ENCODE data around the gene GPR83.
"Not testable (repeated sequence)": the region's sequence is repeated elsewhere in the genome, so short reads cannot be mapped to it uniquely, and the experiment has no call there.

Gene GPR83

DNA sequence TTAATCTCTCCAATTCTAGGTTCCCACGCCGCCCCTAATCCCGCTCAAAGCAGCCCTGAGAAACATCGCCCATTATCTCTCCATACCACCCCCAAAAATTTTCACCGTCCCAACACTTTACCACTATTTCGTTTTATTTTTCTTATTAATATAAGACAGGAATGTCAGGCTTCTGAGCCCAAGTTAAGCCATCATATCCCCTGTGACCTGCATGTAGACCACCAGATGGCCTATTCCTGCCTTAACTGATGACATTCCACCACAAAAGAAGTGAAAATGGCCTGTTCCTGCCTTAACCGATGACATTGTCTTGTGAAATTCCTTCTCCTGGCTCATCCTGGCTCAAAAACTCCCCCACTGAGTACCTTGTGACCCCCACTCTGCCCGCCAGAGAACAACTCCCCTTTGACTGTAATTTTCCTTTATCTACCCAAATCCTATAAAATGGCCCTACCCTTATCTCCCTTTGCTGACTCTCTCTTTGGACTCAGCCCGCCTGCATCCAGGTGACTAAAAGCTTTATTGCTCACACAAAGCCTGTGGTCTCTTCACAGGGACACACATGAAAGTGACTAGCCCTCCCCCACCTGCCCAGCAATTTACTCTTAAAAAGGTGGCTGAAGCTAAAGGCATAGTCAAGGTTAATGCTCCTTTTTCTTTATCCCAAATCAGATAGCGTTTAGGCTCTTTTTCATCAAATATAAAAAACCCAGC is 50.2 kb downstream of the GPR83 start:
- DNase-seq, result not testable (repeated sequence)

DNA sequence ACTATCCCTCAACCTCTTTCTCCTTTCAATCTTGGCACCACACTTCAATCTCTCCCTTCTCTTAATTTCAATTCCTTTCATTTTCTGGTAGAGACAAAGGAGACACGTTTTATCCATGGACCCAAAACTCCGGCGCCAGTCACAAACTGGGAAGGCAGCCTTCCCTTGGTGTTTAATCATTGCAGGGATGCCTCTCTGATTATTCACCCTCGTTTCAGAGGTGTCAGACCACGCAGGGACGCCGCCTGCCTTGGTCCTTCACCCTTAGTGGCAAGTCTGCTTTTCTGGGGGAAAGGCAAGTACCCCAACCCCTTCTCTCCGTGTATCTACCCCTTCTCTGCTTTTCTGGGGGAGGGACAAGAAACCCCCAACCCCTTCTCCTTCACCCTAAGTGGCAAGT is 54.9 kb downstream of the GPR83 start:
- not testable (repeated sequence) for DNase-seq

DNA sequence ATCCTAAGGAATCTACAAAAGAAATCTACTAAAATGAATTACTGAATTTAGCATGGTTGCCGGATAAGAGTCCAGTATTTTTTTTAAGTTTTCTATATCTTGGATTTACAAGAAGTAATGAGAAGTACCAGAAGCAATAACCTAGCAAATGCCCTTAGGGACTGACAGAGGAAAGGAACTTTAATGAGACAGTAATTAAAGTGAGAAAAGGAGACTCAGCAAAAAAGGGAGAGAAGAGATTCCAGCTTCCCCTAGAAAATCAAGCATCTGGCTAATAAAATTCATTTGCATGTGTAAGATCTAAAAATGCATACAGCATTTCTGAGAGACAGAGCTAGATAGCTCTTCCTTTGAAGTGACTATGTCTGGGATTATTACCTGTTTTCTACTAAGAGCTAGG is 57.7 kb downstream of the GPR83 start:
- no peak for DNase-seq

DNA sequence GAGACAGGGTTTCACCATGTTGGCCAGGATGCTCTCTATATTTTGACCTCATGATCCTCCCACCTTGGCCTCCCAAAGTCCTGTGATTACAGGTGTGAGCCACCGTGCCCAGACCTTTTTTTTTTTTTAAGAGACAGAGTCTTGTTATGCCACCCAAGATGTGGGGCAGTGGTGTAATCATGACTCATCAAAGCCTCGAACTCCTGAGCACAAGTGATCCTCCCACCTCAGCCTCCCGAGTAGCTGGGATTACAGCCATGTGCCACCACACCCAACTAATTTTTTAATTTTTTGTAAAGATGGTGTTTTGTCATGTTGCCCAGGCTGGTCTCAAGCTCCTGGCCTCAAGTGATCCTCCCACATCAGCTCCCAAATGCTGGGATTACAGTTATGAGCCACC is 59.0 kb downstream of the GPR83 start:
- no peak for DNase-seq

DNA sequence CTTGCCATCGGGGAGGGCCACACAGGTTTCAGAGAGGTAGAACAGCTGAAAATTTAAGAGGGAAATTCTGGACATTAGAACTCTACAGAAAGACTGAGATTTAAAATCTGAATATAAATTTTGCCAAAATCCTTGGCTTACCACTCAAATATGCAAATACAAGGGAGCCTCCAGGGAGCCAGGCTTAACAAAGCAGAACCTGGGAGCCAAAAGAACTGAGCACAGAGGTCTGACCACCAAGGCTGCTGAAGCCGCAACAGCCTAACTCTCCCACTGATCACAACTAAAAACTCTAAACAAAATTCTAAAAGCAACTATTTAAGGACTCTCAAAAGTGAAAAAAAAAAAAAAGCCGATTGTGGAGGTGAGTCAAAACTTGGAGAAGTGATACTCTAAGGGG is 62.6 kb downstream of the GPR83 start:
- DNase-seq, result no peak

DNA sequence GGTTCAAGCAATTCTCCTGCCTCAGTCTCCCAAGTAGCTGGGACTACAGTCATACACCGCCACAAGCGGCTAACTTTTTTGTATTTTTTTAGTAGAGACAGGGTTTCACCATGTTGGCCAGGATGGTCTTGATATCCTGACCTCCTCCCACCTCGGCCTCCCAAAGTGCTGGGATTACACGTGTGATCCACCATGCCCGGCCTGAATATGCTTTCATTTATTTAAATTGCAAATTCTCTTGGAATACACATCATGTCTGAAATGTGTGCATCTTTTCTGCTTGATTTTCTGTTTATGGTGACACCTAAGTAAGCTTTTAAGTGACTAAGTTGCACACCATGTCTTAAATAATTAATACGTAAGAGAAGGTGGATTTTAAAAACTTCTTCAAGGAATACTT is 65.2 kb downstream of the GPR83 start:
- no peak for DNase-seq

DNA sequence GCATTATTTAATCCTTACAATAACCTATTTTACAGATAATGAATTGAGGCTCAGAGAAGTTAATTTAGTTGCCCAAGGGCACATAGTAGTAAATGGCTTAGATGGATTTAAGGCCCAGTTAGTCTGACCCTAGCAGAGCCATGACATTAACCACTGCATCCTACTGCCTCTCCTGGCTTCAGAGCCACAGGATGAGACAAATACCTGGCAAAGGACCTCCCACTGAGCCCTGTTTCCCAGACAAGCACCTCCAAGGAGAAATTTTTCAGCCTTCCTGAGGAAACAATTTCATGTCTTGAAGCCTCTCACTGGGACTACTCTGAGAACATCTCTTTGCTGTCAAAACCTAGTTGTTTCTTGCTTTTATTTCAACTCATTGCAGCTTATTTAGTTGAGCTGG is 68.4 kb downstream of the GPR83 start:
- no peak for DNase-seq

DNA sequence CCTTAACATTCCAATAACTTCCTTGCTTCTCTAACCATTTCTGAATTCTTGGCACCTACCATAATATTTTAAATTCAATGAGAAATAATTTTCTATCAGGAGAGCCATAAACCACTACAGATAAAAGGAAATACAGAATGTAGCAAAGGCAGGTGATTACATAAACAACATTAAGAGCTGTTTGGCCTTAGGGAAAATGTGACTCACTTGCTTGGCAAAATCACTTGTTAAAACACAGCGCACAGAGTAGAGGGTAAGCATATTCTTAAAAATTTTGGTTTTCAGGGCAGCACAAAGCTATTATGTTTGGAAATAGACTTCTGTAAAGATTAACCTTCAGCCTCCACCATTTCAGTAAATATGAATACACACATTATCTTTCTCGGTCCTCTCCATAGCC is 70.4 kb downstream of the GPR83 start:
- no peak for DNase-seq

DNA sequence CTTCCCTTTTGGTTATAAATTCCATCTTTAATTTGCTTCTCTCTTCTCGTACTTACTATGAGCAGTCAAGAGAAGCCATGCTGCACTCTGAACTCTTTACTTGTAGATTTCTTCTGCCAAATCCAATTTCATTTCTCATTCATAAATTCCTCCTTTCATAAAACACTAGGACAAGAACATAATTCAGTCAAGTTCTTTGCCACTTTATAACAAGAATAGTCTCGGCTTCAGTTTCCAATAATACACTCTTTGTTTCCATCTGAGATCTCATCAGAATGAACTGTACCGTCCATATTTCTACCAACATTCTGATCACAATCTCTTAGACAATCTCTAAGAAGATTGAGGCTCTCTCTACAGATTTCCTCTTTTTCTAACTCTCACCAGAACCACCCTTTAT is 71.7 kb downstream of the GPR83 start:
- no peak for DNase-seq

DNA sequence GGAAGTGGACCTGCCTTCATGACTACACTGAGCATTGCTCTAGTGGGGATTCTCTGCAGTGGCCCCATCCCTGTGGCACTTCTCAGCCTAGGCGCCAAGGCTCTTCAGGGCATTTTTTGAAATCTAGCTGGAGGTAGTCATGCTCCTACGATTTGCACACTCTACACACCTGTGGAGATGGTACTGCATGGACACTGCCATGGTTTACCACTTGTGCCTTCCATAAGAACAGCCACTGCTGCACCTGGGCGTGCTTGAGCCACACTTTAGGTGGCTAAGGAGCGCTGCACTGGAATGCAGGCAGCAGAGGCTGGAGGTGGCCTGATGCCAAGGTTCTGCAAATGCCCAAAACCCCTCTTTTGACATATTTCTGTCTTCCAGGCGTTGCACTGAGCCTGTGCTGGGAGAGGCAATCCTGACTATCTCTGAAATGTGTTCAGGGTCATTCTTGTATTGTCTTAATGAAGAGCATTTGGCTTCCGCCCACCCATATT is 72.6 kb downstream of the GPR83 start:
- DNase-seq, result no peak
